ENCODE results near the gene RTCA. TPM values are rescaled to one million over a fixed set of nuclear protein-coding genes. Genes with fewer than 3 reads are reported as not detected.

The RTCA gene
- total RNA-seq, 1 donor from 2014 or later = 27.5 TPM

Other genes with a start within 250 kb of the RTCA start
- 2.9 TPM for gene SASS6, start 133.3 kb upstream of the RTCA start, total RNA-seq
- gene TRMT13, start 133.1 kb upstream of the RTCA start, total RNA-seq = 9.4 TPM
- gene LRRC39, start 88.0 kb upstream of the RTCA start, total RNA-seq = not detected
- gene DBT, start 16.4 kb upstream of the RTCA start, total RNA-seq = 12.7 TPM
- 2.7 TPM for gene CDC14A, start 86.3 kb downstream of the RTCA start, total RNA-seq

Measured in esophagus mucosa (tissue), 1 donor.